K562 (cell line): ENCODE measurements around the gene ENSA.

Experiments used
- BDP1 ChIP-seq: IDR thresholded peaks from 3 replicates; pipeline ENCODE4 v1.6.1; 2011; ENCODE audit not compliant: insufficient read length, insufficient read depth
- BRF2 ChIP-seq: IDR thresholded peaks from 3 replicates; pipeline ENCODE4 v1.6.1; 2011; ENCODE audit warnings: borderline replicate concordance, mild to moderate bottlenecking; ENCODE audit not compliant: insufficient read length, insufficient read depth
- JUND ChIP-seq, 2 experiments: IDR thresholded peaks; 2 replicates in 1 of 2; 3 replicates in 1 of 2; pipeline ENCODE4 v1.6.1; 2011; ENCODE audit warnings: borderline replicate concordance in 2 of 2, low read depth in 2 of 2, low read length in 2 of 2, improper control_type of control experiment in 1 of 2, missing biosample characterization in 1 of 2, missing genetic modification characterization in 1 of 2, missing genetic modification reagents in 1 of 2
- POLR2A ChIP-seq: fragments of 450-650 bp; conservative IDR thresholded peaks from 2 replicates; pipeline ENCODE4 v1.6.1; 2016
- REST ChIP-seq, 2 experiments: fragments of 450-650 bp; formaldehyde crosslinking in 1 of 2; IDR thresholded peaks; 2 replicates each; pipeline versions ENCODE4 v1.4.0 to v1.6.1; 2014 to 2020; ENCODE audit warnings: mild to moderate bottlenecking in 2 of 2, borderline replicate concordance in 1 of 2, low read depth in 1 of 2
- RNF2 ChIP-seq: sonication (generic); IDR thresholded peaks from 2 replicates; pipeline ENCODE4 v1.6.1; 2016
- ZNF24 ChIP-seq: fragments of 450-650 bp; IDR thresholded peaks from 2 replicates; pipeline ENCODE4 v1.6.1; 2016

GRCh38 chr1:150578272-150579109 lies 50.9 kb downstream of the ENSA start:
- no peak for TF ChIP-seq ZNF24
- TF ChIP-seq BRF2, result no peak
- TF ChIP-seq POLR2A, result peak; percentile 36; the same call in 1 of the 2 replicates
- no peak for TF ChIP-seq RNF2
- no peak for TF ChIP-seq REST (IDR thresholded peaks at IDR 0.05; ENCODE audit: borderline replicate concordance)
- TF ChIP-seq REST (CRISPR knock-in tag; IDR thresholded peaks at IDR 0.05; ENCODE audit: low read depth), result no peak
- TF ChIP-seq JUND (IDR thresholded peaks at IDR 0.05; ENCODE audit: borderline replicate concordance, low read depth, low read length), result peak; percentile 78
- TF ChIP-seq JUND (tag; IDR thresholded peaks at IDR 0.05; ENCODE audit: borderline replicate concordance, low read depth, low read length), result peak; percentile 82; the same call in 2 of the 3 replicates
- no peak for TF ChIP-seq BDP1
